Measurements from ENCODE around the gene MEF2B.
A peak's percentile ranks its signal among the peaks of the same experiment; 100 is the strongest.

Gene MEF2B

DNA sequence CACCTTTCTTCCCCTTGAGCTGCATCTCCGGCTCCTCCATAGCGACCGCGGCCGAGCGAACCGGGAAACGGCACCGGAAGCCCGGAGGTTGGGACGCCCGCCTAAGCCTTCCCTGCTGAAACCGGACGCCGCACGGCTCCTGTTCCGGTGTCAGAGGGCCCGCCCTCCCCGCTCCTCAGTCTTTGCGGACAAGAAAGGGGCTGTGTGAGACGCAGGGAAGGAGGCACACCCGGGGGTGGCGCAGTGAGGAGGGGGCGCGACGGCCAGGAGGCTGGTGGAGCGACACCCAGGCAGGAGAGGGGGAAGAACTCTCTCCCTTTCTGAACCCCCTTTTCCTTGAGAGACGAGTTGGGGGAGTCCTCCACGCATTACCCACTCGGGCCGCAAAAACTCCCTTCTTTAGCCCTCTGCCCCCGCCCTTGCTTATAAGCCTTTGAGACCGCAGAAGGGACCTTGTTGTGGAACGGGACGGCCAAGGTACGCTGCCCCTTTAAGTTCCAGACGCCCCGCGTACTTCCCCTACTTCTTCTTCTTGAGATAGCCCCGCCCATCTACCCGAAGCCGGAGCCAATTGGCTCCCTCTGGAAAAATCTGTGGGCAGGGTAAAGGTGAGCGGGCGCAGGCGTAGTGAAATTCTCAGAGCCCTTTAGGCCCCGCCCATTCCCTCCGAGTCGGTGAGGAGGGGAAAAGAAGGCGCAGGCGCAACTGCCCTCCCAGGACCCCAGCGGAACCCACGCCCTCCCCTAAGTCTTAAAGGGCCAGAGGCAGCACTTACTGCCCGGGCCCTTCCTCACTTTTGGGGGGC, 22.2 kb upstream of the MEF2B start, which contains the start of the genes BORCS8 and RFXANK (continued):
- TF ChIP-seq CTCF (tag by site-specific recombination; IDR thresholded peaks at IDR 0.05) (peak; percentile 18; the same call in 1 of the 2 replicates), AEBP2 (tag by site-specific recombination; IDR thresholded peaks at IDR 0.05; ENCODE audit: borderline replicate concordance) (no peak), ZNF791 (tag by site-specific recombination; IDR thresholded peaks at IDR 0.05) (no peak), ZNF223 (tag by site-specific recombination; IDR thresholded peaks at IDR 0.05) (no peak), ZNF114 (tag by site-specific recombination; IDR thresholded peaks at IDR 0.05) (no peak), HOXA7 (CRISPR knock-in tag; IDR thresholded peaks at IDR 0.05; ENCODE audit: borderline replicate concordance) (no peak), ZNF146 (tag by site-specific recombination; IDR thresholded peaks at IDR 0.05) (no peak; the same call in 1 of the 2 replicates), ZNF169 (tag by site-specific recombination; IDR thresholded peaks at IDR 0.05) (no peak), ZNF112 (tag by site-specific recombination; IDR thresholded peaks at IDR 0.05) (no peak), ZNF426 (tag by site-specific recombination; IDR thresholded peaks at IDR 0.05) (no peak), ZNF473 (tag by site-specific recombination; IDR thresholded peaks at IDR 0.05) (no peak), ZNF544 (tag by site-specific recombination; IDR thresholded peaks at IDR 0.05) (no peak), ZNF629 (tag by site-specific recombination; IDR thresholded peaks at IDR 0.05) (peak; percentile 76), MZF1 (tag by site-specific recombination; IDR thresholded peaks at IDR 0.05; ENCODE audit: borderline replicate concordance) (0 out of 2 replicates have a peak, but pooled peaks have one; percentile 37), ZNF433 (tag by site-specific recombination; IDR thresholded peaks at IDR 0.05; ENCODE audit: low read depth) (no peak), ZBTB1 (tag by site-specific recombination; IDR thresholded peaks at IDR 0.05) (no peak), ZNF658 (tag by site-specific recombination; IDR thresholded peaks at IDR 0.05) (no peak), ZFP3 (tag by site-specific recombination; IDR thresholded peaks at IDR 0.05; ENCODE audit: low read depth) (no peak), REST (tag by site-specific recombination; IDR thresholded peaks at IDR 0.05) (0 out of 2 replicates have a peak, but pooled peaks have one; percentile 30), ZBTB44 (tag by site-specific recombination; IDR thresholded peaks at IDR 0.05) (no peak), ZFP37 (tag by site-specific recombination; IDR thresholded peaks at IDR 0.05) (peak; percentile 93)
- TF ChIP-seq, protein P1, sequence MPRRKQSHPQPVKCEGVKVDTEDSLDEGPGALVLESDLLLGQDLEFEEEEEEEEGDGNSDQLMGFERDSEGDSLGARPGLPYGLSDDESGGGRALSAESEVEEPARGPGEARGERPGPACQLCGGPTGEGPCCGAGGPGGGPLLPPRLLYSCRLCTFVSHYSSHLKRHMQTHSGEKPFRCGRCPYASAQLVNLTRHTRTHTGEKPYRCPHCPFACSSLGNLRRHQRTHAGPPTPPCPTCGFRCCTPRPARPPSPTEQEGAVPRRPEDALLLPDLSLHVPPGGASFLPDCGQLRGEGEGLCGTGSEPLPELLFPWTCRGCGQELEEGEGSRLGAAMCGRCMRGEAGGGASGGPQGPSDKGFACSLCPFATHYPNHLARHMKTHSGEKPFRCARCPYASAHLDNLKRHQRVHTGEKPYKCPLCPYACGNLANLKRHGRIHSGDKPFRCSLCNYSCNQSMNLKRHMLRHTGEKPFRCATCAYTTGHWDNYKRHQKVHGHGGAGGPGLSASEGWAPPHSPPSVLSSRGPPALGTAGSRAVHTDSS (tag by site-specific recombination; IDR thresholded peaks at IDR 0.05): no peak; the same call in 1 of the 2 replicates
- TF ChIP-seq, protein P2, sequence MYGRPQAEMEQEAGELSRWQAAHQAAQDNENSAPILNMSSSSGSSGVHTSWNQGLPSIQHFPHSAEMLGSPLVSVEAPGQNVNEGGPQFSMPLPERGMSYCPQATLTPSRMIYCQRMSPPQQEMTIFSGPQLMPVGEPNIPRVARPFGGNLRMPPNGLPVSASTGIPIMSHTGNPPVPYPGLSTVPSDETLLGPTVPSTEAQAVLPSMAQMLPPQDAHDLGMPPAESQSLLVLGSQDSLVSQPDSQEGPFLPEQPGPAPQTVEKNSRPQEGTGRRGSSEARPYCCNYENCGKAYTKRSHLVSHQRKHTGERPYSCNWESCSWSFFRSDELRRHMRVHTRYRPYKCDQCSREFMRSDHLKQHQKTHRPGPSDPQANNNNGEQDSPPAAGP (tag by site-specific recombination; IDR thresholded peaks at IDR 0.05): peak; percentile 88
- TF ChIP-seq, protein P3, sequence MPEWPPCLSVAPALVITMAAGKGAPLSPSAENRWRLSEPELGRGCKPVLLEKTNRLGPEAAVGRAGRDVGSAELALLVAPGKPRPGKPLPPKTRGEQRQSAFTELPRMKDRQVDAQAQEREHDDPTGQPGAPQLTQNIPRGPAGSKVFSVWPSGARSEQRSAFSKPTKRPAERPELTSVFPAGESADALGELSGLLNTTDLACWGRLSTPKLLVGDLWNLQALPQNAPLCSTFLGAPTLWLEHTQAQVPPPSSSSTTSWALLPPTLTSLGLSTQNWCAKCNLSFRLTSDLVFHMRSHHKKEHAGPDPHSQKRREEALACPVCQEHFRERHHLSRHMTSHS (tag by site-specific recombination; IDR thresholded peaks at IDR 0.05): no peak
- TF ChIP-seq, protein P4, sequence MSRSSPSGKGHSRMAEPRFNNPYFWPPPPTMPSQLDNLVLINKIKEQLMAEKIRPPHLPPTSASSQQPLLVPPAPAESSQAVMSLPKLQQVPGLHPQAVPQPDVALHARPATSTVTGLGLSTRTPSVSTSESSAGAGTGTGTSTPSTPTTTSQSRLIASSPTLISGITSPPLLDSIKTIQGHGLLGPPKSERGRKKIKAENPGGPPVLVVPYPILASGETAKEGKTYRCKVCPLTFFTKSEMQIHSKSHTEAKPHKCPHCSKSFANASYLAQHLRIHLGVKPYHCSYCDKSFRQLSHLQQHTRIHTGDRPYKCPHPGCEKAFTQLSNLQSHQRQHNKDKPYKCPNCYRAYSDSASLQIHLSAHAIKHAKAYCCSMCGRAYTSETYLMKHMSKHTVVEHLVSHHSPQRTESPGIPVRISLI (tag by site-specific recombination; IDR thresholded peaks at IDR 0.05): no peak

All from HEK293 (cell line).